ENCODE measurements around the gene FANK1.

GRCh38 chr10:126042354-126042753 is 146.0 kb downstream of the FANK1 start:
- TF ChIP-seq POLR2AphosphoS5 (IDR thresholded peaks at IDR 0.05; ENCODE audit: low read depth, low read length) (no peak), POLR2A (IDR thresholded peaks at IDR 0.05; ENCODE audit: low read depth, low read length) (no peak)
